ENCODE measurements around the gene EPHA5.

DNA sequence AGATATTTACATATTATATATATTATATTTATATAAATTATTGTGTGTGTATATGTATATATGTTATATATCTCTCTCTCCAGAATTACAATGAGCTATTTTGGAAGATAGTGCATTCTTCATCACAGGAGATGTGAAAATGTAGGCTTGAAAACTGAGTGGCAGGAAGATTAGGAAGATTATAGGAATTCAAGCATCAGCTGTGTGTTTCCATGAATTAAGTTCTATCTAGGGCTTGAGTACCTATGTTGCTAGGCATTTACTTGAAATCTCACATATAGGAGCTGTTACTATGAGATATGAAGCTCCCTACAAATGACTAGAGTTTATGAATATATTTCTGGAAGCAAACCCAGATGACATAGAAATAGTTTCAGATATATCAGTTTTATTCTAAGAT is 328.7 kb downstream of the EPHA5 start:
- TF ChIP-seq CTCF (IDR thresholded peaks at IDR 0.05) (no peak), POLR2A (IDR thresholded peaks at IDR 0.05) (no peak)

Data from tibial nerve (tissue), 3 donors.